GM12801 (cell line): ENCODE measurements around the gene PKP3.

Experiments used
- CTCF ChIP-seq: IDR thresholded peaks from one replicate; pipeline ENCODE4 v1.5.1; 2011; ENCODE audit warnings: control low read depth; ENCODE audit not compliant: insufficient read length; ENCODE audit errors: extremely low read depth

The PKP3 gene

DNA sequence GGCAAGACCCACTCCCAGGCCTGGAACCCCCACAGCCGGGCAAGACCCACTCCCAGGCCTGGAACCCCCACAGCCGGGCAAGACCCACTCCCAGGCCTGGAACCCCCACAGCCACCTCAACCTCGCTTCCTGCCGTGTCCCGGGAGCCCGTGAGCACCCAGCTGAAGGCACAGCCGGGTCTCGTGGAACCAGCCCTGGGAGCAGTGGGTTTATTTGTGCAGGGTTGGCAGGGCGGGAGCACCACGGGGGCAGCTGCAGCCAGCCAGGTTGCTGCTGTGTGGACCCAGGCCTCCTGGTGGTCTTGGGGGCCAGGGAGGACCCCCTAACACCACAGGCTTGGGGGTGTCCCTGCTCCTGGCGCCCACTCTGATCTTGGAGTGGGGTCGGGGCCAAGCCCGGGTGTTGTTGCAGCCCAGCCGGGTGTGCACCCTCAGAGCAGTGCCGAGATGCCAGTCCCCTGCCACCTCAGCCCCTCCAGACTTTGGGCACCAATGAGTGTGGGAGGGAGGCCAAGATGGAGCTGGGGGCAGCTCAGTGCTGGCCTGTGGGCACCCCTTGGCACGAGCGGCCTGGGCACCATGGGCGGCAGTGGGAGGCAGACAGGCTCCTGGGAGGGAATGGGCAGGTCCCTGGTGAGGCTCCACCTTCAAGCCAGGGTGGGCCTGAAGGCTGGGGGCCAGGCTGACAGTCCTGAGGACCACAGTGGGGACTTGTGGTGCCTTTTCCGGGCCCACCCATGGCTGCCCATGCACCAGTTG is 8.2 kb upstream of the PKP3 start:
- no peak for TF ChIP-seq CTCF

- no peak for TF ChIP-seq CTCF
These were observed 7.5 kb upstream of the PKP3 start for GRCh38 chr11:386483-386882.

GRCh38 chr11:387193-387793 is 6.7 kb upstream of the PKP3 start:
- TF ChIP-seq CTCF, result no peak

DNA sequence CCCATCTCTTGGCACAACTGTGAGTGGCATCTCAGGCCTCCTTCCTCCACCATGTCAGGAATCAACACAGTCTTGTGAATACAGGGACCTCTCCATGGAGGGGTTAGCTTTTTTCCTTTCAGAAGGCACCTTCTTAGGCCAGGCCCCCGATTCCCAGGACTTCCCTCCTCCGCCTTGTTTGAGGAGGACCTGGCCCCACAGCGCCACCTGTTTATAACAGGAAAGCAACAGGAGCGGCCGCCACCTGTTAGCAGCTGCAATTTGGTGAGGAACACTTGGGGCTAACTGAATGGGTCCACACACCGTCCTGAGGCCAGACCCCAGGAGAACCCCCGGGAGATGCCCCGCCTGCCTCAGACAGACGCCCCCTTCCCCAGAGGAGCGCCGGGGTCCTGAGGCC is 3.8 kb upstream of the PKP3 start:
- TF ChIP-seq CTCF, result no peak

- no peak for TF ChIP-seq CTCF
These were observed 2.6 kb upstream of the PKP3 start for GRCh38 chr11:391117-392017.

DNA sequence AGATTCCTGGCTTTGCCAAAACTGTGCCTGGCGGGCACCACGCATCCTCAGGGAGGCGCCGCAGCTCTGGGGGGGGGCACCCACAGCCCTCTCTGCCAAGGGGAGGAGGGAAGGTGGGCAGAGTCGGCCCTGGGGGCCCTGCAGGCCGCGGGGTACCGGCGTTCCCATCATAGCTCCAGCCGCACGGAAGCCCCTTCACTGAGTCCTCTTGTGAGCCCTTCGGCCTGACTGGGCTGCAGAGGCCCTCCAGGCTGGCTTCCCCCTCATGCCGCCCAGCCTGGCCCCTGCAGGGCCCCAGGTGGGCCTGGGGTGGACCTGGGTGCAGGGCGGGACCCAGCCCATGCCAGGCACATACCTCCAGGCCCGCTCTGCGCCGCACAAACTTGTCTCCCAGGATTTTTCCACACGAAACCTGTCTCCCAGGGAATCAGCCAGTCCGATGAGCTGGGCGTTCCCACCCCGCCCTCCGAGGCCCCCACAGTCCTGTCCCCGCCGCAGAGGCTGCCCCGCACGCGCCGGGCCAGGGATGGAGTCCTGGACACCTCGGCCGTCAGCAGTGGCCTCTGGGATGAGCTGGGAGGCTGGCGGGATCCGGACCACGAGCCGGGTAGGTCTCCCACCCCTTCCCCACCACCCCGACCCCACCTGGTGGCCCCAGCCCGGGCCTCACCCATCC is 1.8 kb upstream of the PKP3 start:
- TF ChIP-seq CTCF, result no peak
